ENCODE measurements around the gene RNU4-1.
"Not testable (repeated sequence)": the region's sequence is repeated elsewhere in the genome, so short reads cannot be mapped to it uniquely, and the experiment has no call there.

Gene RNU4-1

GRCh38 chr12:120257041-120257821, 35.8 kb downstream of the RNU4-1 start:
- Histone ChIP-seq H3K4me1 (ENCODE audit: insufficient read depth, low read length) (peaks cover 33% of the 10 kb centered on the region), H3K36me3 (ENCODE audit: insufficient read depth, low read length) (no peaks in the 10 kb centered on the region; the same call in 1 of the 2 replicates), H3K9me3 (ENCODE audit: control insufficient read depth, insufficient read depth, low read length) (no peaks in the 10 kb centered on the region), H3K9ac (ENCODE audit: low read depth, low read length) (no peak overlapping the region)

- Histone ChIP-seq H3K9me3 (ENCODE audit: control insufficient read depth, insufficient read depth, low read length) (no peaks in the 10 kb centered on the region), H3K36me3 (ENCODE audit: insufficient read depth, low read length) (peaks cover 3% of the 10 kb centered on the region; the same call in 1 of the 2 replicates), H3K9ac (ENCODE audit: low read depth, low read length) (no peak overlapping the region), H3K4me1 (ENCODE audit: insufficient read depth, low read length) (peaks cover 35% of the 10 kb centered on the region)
Observed at GRCh38 chr12:120254809-120255208, 38.2 kb downstream of the RNU4-1 start.

- H3K9me3 ChIP-seq (ENCODE audit: control insufficient read depth, insufficient read depth, low read length); H3K9ac ChIP-seq (ENCODE audit: low read depth, low read length); H3K36me3 ChIP-seq (ENCODE audit: insufficient read depth, low read length): not testable (repeated sequence)
- peaks cover 39% of the 10 kb centered on the region for H3K4me1 ChIP-seq (ENCODE audit: insufficient read depth, low read length)
Observed at GRCh38 chr12:120253313-120253712, 39.7 kb downstream of the RNU4-1 start.

- Histone ChIP-seq H3K36me3 (ENCODE audit: insufficient read depth, low read length) (peaks cover 3% of the 10 kb centered on the region; the same call in 1 of the 2 replicates), H3K9me3 (ENCODE audit: control insufficient read depth, insufficient read depth, low read length) (no peaks in the 10 kb centered on the region), H3K4me1 (ENCODE audit: insufficient read depth, low read length) (peaks cover 39% of the 10 kb centered on the region; the same call in 1 of the 2 replicates), H3K9ac (ENCODE audit: low read depth, low read length) (no peak overlapping the region)
Observed at GRCh38 chr12:120252071-120252906, 40.7 kb downstream of the RNU4-1 start.

- H3K4me1 ChIP-seq (ENCODE audit: insufficient read depth, low read length), result peaks cover 37% of the 10 kb centered on the region; the same call in 1 of the 2 replicates
- not testable (repeated sequence) for H3K36me3 ChIP-seq (ENCODE audit: insufficient read depth, low read length); H3K9ac ChIP-seq (ENCODE audit: low read depth, low read length); H3K9me3 ChIP-seq (ENCODE audit: control insufficient read depth, insufficient read depth, low read length)
Observed at GRCh38 chr12:120251364-120252070, 41.5 kb downstream of the RNU4-1 start.

GRCh38 chr12:120249875-120250795, 42.9 kb downstream of the RNU4-1 start:
- no peak overlapping the region for H3K9ac ChIP-seq (ENCODE audit: low read depth, low read length)
- no peaks in the 10 kb centered on the region for H3K9me3 ChIP-seq (ENCODE audit: control insufficient read depth, insufficient read depth, low read length)
- H3K4me1 ChIP-seq (ENCODE audit: insufficient read depth, low read length), result peaks cover 39% of the 10 kb centered on the region

GRCh38 chr12:120249266-120249874, 43.7 kb downstream of the RNU4-1 start:
- Histone ChIP-seq H3K9ac (ENCODE audit: low read depth, low read length) (no peak overlapping the region), H3K36me3 (ENCODE audit: insufficient read depth, low read length) (peaks cover 3% of the 10 kb centered on the region; the same call in 1 of the 2 replicates), H3K4me1 (ENCODE audit: insufficient read depth, low read length) (peaks cover 43% of the 10 kb centered on the region), H3K9me3 (ENCODE audit: control insufficient read depth, insufficient read depth, low read length) (no peaks in the 10 kb centered on the region)

More at GRCh38 chr12:120249875-120250795, 42.9 kb downstream of the RNU4-1 start:
- H3K36me3 ChIP-seq (ENCODE audit: insufficient read depth, low read length), result peaks cover 3% of the 10 kb centered on the region; the same call in 1 of the 2 replicates

GRCh38 chr12:120247621-120248030, 45.4 kb downstream of the RNU4-1 start:
- H3K9ac ChIP-seq (ENCODE audit: low read depth, low read length), result no peak overlapping the region
- H3K4me1 ChIP-seq (ENCODE audit: insufficient read depth, low read length), result peaks cover 48% of the 10 kb centered on the region

GRCh38 chr12:120247183-120247582, 45.9 kb downstream of the RNU4-1 start:
- Histone ChIP-seq H3K9me3 (ENCODE audit: control insufficient read depth, insufficient read depth, low read length) (no peaks in the 10 kb centered on the region), H3K9ac (ENCODE audit: low read depth, low read length) (no peak overlapping the region), H3K36me3 (ENCODE audit: insufficient read depth, low read length) (peaks cover 3% of the 10 kb centered on the region; the same call in 1 of the 2 replicates), H3K4me1 (ENCODE audit: insufficient read depth, low read length) (peaks cover 49% of the 10 kb centered on the region)

More at GRCh38 chr12:120247621-120248030, 45.4 kb downstream of the RNU4-1 start:
- peaks cover 3% of the 10 kb centered on the region; the same call in 1 of the 2 replicates for H3K36me3 ChIP-seq (ENCODE audit: insufficient read depth, low read length)
- no peaks in the 10 kb centered on the region for H3K9me3 ChIP-seq (ENCODE audit: control insufficient read depth, insufficient read depth, low read length)

GRCh38 chr12:120246705-120247104, 46.3 kb downstream of the RNU4-1 start:
- H3K9me3 ChIP-seq (ENCODE audit: control insufficient read depth, insufficient read depth, low read length); H3K36me3 ChIP-seq (ENCODE audit: insufficient read depth, low read length); H3K9ac ChIP-seq (ENCODE audit: low read depth, low read length): not testable (repeated sequence)
- peaks cover 48% of the 10 kb centered on the region for H3K4me1 ChIP-seq (ENCODE audit: insufficient read depth, low read length)

All from ES-I3 (cell line).